ENCODE data around the gene CTTNBP2. TPM values are rescaled to one million over a fixed set of nuclear protein-coding genes. Genes with fewer than 3 reads are reported as not detected.

CTTNBP2 gene
- polyA plus RNA-seq, 2 of the 4 experiments (the other 2 are of a cell fraction) = 0.18 to 0.25 TPM

DNA sequence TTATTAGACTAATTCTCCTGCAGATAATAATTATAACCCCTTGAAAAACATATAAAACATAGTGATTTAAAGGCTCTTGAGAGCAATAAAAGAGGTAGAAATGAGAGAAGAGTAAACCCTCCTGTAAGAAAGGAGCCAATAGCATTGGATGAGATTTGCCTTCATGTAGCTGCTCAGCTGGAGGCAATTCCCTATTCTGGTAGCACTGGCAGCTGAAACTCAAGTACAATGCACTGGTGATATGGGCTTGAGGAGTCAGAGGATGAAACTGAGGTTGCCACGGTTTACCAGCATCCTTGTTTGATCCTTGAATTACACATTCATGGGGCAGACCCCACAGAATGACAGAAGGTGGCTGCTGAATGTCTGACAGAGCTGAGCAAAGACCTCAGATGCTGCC, 76.4 kb downstream of the CTTNBP2 start (continued):
- TF ChIP-seq, protein P1, sequence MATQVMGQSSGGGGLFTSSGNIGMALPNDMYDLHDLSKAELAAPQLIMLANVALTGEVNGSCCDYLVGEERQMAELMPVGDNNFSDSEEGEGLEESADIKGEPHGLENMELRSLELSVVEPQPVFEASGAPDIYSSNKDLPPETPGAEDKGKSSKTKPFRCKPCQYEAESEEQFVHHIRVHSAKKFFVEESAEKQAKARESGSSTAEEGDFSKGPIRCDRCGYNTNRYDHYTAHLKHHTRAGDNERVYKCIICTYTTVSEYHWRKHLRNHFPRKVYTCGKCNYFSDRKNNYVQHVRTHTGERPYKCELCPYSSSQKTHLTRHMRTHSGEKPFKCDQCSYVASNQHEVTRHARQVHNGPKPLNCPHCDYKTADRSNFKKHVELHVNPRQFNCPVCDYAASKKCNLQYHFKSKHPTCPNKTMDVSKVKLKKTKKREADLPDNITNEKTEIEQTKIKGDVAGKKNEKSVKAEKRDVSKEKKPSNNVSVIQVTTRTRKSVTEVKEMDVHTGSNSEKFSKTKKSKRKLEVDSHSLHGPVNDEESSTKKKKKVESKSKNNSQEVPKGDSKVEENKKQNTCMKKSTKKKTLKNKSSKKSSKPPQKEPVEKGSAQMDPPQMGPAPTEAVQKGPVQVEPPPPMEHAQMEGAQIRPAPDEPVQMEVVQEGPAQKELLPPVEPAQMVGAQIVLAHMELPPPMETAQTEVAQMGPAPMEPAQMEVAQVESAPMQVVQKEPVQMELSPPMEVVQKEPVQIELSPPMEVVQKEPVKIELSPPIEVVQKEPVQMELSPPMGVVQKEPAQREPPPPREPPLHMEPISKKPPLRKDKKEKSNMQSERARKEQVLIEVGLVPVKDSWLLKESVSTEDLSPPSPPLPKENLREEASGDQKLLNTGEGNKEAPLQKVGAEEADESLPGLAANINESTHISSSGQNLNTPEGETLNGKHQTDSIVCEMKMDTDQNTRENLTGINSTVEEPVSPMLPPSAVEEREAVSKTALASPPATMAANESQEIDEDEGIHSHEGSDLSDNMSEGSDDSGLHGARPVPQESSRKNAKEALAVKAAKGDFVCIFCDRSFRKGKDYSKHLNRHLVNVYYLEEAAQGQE (IDR thresholded peaks at IDR 0.05) = no peak
- no peak for TF ChIP-seq MAFK (IDR thresholded peaks at IDR 0.05; ENCODE audit: partially characterized antibody)
- no peak for TF ChIP-seq HOXA7 (CRISPR knock-in tag; IDR thresholded peaks at IDR 0.05)
- no peak for TF ChIP-seq TFCP2L1 (CRISPR knock-in tag; IDR thresholded peaks at IDR 0.05)

DNA sequence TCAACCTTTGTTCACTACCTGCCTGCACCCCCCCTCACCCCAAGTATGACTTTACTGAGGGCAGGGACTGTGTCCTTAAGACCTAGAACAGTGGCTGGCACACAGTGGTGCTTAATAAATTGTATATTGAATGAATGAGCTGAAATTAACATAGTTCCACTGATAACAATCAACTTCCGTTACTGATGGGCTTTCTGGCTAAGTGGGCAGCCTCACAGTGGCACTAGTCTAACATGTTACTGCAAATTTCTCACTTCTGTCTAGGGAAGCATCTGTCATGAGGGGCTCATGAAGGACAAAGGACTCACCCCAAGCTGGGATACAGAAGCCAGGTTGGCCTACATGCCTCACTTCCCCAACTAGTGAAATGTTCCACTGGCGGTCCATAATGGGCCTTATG, 79.3 kb downstream of the CTTNBP2 start:
- POLR2A ChIA-PET = no interaction called here
- ATAC-seq (no peak), FAIRE-seq (no peak), DNase-seq (ENCODE audit: low read depth in 1 of 2, low spot score in 1 of 2) (no peak)
- WGBS (ENCODE audit: missing lambda C conversion rate) = 88% methylated on average over 2 of the region's 2 CpGs
- CTCF ChIA-PET = interaction anchor here (0.6 to 0.9 kb wide), 2 partner anchors 12 to 30 kb away, joined by 3 read pairs; no protein-coding TSS in a partner anchor
- Histone ChIP-seq H3K4me1 (no peaks in the 10 kb centered on the region), H3K27ac (no peak overlapping the region), H3K4me2 (no peak overlapping the region), H3K9me3 (no peaks in the 10 kb centered on the region), H3K4me3 (no peak overlapping the region)
- no peak for TF ChIP-seq JUNB (IDR thresholded peaks at IDR 0.05)
- TF ChIP-seq RCOR1 (IDR thresholded peaks at IDR 0.05; ENCODE audit: low read depth, low read length) = no peak
- TF ChIP-seq FOXS1 (CRISPR knock-in tag; IDR thresholded peaks at IDR 0.05) = no peak
- TF ChIP-seq, protein P2, sequence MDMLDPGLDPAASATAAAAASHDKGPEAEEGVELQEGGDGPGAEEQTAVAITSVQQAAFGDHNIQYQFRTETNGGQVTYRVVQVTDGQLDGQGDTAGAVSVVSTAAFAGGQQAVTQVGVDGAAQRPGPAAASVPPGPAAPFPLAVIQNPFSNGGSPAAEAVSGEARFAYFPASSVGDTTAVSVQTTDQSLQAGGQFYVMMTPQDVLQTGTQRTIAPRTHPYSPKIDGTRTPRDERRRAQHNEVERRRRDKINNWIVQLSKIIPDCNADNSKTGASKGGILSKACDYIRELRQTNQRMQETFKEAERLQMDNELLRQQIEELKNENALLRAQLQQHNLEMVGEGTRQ (IDR thresholded peaks at IDR 0.05) = no peak
- no peak for TF ChIP-seq KDM1A (IDR thresholded peaks at IDR 0.05; ENCODE audit: low read depth)
- no peak for TF ChIP-seq SMC3 (IDR thresholded peaks at IDR 0.05)
- TF ChIP-seq MAZ (IDR thresholded peaks at IDR 0.05; ENCODE audit: borderline replicate concordance, low read depth, low read length) = no peak
- TF ChIP-seq, protein P3, sequence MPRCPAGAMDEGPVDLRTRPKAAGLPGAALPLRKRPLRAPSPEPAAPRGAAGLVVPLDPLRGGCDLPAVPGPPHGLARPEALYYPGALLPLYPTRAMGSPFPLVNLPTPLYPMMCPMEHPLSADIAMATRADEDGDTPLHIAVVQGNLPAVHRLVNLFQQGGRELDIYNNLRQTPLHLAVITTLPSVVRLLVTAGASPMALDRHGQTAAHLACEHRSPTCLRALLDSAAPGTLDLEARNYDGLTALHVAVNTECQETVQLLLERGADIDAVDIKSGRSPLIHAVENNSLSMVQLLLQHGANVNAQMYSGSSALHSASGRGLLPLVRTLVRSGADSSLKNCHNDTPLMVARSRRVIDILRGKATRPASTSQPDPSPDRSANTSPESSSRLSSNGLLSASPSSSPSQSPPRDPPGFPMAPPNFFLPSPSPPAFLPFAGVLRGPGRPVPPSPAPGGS (IDR thresholded peaks at IDR 0.05) = no peak
- TF ChIP-seq, protein P4, sequence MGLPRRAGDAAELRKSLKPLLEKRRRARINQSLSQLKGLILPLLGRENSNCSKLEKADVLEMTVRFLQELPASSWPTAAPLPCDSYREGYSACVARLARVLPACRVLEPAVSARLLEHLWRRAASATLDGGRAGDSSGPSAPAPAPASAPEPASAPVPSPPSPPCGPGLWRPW (IDR thresholded peaks at IDR 0.05) = no peak
- no peak for TF ChIP-seq HOXB5 (CRISPR knock-in tag; IDR thresholded peaks at IDR 0.05)
- TF ChIP-seq, protein P5, sequence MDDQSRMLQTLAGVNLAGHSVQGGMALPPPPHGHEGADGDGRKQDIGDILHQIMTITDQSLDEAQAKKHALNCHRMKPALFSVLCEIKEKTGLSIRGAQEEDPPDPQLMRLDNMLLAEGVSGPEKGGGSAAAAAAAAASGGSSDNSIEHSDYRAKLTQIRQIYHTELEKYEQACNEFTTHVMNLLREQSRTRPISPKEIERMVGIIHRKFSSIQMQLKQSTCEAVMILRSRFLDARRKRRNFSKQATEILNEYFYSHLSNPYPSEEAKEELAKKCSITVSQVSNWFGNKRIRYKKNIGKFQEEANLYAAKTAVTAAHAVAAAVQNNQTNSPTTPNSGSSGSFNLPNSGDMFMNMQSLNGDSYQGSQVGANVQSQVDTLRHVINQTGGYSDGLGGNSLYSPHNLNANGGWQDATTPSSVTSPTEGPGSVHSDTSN (IDR thresholded peaks at IDR 0.05) = no peak
- TF ChIP-seq HDAC2 (IDR thresholded peaks at IDR 0.05) = no peak
- no peak for TF ChIP-seq TP53 (CRISPR knock-in tag; IDR thresholded peaks at IDR 0.05)
- TF ChIP-seq ESRRA (IDR thresholded peaks at IDR 0.05; ENCODE audit: borderline replicate concordance, low read length) = no peak
- no peak for TF ChIP-seq KDM5A (IDR thresholded peaks at IDR 0.05)
- TF ChIP-seq, protein P6, sequence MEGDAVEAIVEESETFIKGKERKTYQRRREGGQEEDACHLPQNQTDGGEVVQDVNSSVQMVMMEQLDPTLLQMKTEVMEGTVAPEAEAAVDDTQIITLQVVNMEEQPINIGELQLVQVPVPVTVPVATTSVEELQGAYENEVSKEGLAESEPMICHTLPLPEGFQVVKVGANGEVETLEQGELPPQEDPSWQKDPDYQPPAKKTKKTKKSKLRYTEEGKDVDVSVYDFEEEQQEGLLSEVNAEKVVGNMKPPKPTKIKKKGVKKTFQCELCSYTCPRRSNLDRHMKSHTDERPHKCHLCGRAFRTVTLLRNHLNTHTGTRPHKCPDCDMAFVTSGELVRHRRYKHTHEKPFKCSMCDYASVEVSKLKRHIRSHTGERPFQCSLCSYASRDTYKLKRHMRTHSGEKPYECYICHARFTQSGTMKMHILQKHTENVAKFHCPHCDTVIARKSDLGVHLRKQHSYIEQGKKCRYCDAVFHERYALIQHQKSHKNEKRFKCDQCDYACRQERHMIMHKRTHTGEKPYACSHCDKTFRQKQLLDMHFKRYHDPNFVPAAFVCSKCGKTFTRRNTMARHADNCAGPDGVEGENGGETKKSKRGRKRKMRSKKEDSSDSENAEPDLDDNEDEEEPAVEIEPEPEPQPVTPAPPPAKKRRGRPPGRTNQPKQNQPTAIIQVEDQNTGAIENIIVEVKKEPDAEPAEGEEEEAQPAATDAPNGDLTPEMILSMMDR (IDR thresholded peaks at IDR 0.05) = no peak
- no peak for TF ChIP-seq FOSB (CRISPR knock-in tag; IDR thresholded peaks at IDR 0.05)
- TF ChIP-seq CHD2 (IDR thresholded peaks at IDR 0.05; ENCODE audit: low read length, partially characterized antibody) = no peak
- TF ChIP-seq NFE2L2 (conservative IDR thresholded peaks at IDR 0.05; ENCODE audit: low read length) = no peak
- TF ChIP-seq, protein P7, sequence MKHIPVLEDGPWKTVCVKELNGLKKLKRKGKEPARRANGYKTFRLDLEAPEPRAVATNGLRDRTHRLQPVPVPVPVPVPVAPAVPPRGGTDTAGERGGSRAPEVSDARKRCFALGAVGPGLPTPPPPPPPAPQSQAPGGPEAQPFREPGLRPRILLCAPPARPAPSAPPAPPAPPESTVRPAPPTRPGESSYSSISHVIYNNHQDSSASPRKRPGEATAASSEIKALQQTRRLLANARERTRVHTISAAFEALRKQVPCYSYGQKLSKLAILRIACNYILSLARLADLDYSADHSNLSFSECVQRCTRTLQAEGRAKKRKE (CRISPR knock-in tag; IDR thresholded peaks at IDR 0.05; ENCODE audit: low read depth) = no peak

Data from A549 (cell line).